Loucy (cell line): ENCODE results near the gene SPRR3.

Source experiments
- H2AFZ ChIP-seq: fragments of 200-600 bp; sonication (generic); 2 replicates; pipeline ENCODE4 v1.6.0; 2016; ENCODE audit warnings: antibody characterized with exemption, mild to moderate bottlenecking, low read length, moderate library complexity
- H3F3A ChIP-seq: fragments of 200-600 bp; 2 replicates; pipeline ENCODE4 v1.6.0; 2016; ENCODE audit warnings: antibody characterized with exemption, low read depth, mild to moderate bottlenecking
- H3K27me3 ChIP-seq: fragments of 200-600 bp; sonication (generic); 2 replicates; pipeline ENCODE4 v1.6.1; 2014; ENCODE audit warnings: low read length, mild to moderate bottlenecking; ENCODE audit not compliant: insufficient read depth, poor library complexity, severe bottlenecking
- H3K36me3 ChIP-seq: fragments of 200-600 bp; sonication (generic); 2 replicates; pipeline ENCODE4 v1.6.1; 2016; ENCODE audit warnings: low read length; ENCODE audit not compliant: insufficient read depth
- H3K4me1 ChIP-seq: fragments of 200-600 bp; sonication (generic); 2 replicates; pipeline ENCODE4 v1.5.1; 2014; ENCODE audit warnings: low read length, mild to moderate bottlenecking; ENCODE audit not compliant: insufficient read depth, poor library complexity, severe bottlenecking
- H3K4me2 ChIP-seq: fragments of 200-600 bp; sonication (generic); 2 replicates; pipeline ENCODE4 v1.6.0; 2014; ENCODE audit warnings: antibody characterized with exemption, low read length, low read depth, mild to moderate bottlenecking; ENCODE audit not compliant: poor library complexity, severe bottlenecking
- H3K4me3 ChIP-seq: fragments of 200-600 bp; sonication (generic); 2 replicates; pipeline ENCODE4 v1.5.1; 2014; ENCODE audit warnings: low read length, mild to moderate bottlenecking, mixed read lengths; ENCODE audit not compliant: poor library complexity, severe bottlenecking
- H3K79me2 ChIP-seq: fragments of 200-600 bp; sonication (generic); 2 replicates; pipeline ENCODE4 v1.6.1; 2014; ENCODE audit warnings: low read length; ENCODE audit not compliant: insufficient read depth
- H3K9ac ChIP-seq: fragments of 200-600 bp; sonication (generic); 2 replicates; pipeline ENCODE4 v1.6.0; 2014; ENCODE audit warnings: mild to moderate bottlenecking, low read depth, low read length, moderate library complexity; ENCODE audit not compliant: poor library complexity, severe bottlenecking
- H3K9me2 ChIP-seq: fragments of 200-600 bp; sonication (generic); replicated peaks from 2 replicates; pipeline ENCODE4 v1.6.1; 2016; ENCODE audit warnings: low read depth, low read length, mixed read lengths
- H3K9me3 ChIP-seq: fragments of 200-600 bp; sonication (generic); 2 replicates; pipeline ENCODE4 v1.6.1; 2014; ENCODE audit warnings: mild to moderate bottlenecking, antibody characterized with exemption, low read length, low read depth; ENCODE audit not compliant: insufficient read depth
- H4K20me1 ChIP-seq: fragments of 200-600 bp; sonication (generic); 2 replicates; pipeline ENCODE4 v1.6.0; 2014; ENCODE audit warnings: antibody characterized with exemption, low read length, mild to moderate bottlenecking; ENCODE audit not compliant: insufficient read depth, poor library complexity, severe bottlenecking
- CTCF ChIP-seq: fragments of 200-600 bp; sonication (generic); conservative IDR thresholded peaks from 2 replicates; pipeline ENCODE4 v1.5.1; 2014; ENCODE audit warnings: mild to moderate bottlenecking, antibody characterized with exemption, low read length
- EZH2phosphoT487 ChIP-seq: fragments of 200-600 bp; IDR thresholded peaks from 2 replicates; pipeline ENCODE4 v1.6.1; 2018; ENCODE audit warnings: antibody characterized with exemption, mild to moderate bottlenecking, moderate library complexity, borderline replicate concordance

The SPRR3 gene

GRCh38 chr1:153030895-153031294 is 29.3 kb downstream of the SPRR3 start, which contains the start of gene SPRR1B:
TSS of gene SPRR1B (plus strand) at chr1:153031203. CDS start at chr1:153032346, 1,143 bp downstream.
- H3K9me2 ChIP-seq = no peaks in the 10 kb centered on the region
- no peaks in the 10 kb centered on the region for H3F3A ChIP-seq
- H3K4me1 ChIP-seq = no peaks in the 10 kb centered on the region
- TF ChIP-seq CTCF = no peak
- no peak for TF ChIP-seq EZH2phosphoT487
- no peaks in the 10 kb centered on the region for H3K27me3 ChIP-seq
- no peaks in the 10 kb centered on the region for H3K9me3 ChIP-seq
- H3K4me3 ChIP-seq = no peak within 1 kb of the TSS
- no peak within 1 kb of the TSS for H2AFZ ChIP-seq
- H3K36me3 ChIP-seq = no peaks in the 10 kb centered on the region
- H3K4me2 ChIP-seq = no peak within 1 kb of the TSS
- H4K20me1 ChIP-seq = no peaks in the 10 kb centered on the region
- no peak within 1 kb of the TSS for H3K9ac ChIP-seq
- H3K79me2 ChIP-seq = no peaks in the 10 kb centered on the region

GRCh38 chr1:153032073-153032472 is 30.5 kb downstream of the SPRR3 start:
- no peaks in the 10 kb centered on the region for H3F3A ChIP-seq
- no peaks in the 10 kb centered on the region for H3K27me3 ChIP-seq
- no peak overlapping the region for H3K4me2 ChIP-seq
- TF ChIP-seq CTCF (no peak), EZH2phosphoT487 (no peak)
- no peaks in the 10 kb centered on the region for H3K9me3 ChIP-seq
- no peaks in the 10 kb centered on the region for H3K9me2 ChIP-seq
- H3K4me3 ChIP-seq = no peak overlapping the region
- no peak overlapping the region for H2AFZ ChIP-seq
- H3K36me3 ChIP-seq = no peaks in the 10 kb centered on the region
- no peaks in the 10 kb centered on the region for H3K79me2 ChIP-seq
- no peaks in the 10 kb centered on the region for H4K20me1 ChIP-seq
- no peak overlapping the region for H3K9ac ChIP-seq
- no peaks in the 10 kb centered on the region for H3K4me1 ChIP-seq

- H3K4me1 ChIP-seq = no peaks in the 10 kb centered on the region
- no peaks in the 10 kb centered on the region for H3K9me3 ChIP-seq
- H3K9ac ChIP-seq = no peak overlapping the region
- no peak for TF ChIP-seq EZH2phosphoT487
- peak; percentile 33; the same call in 1 of the 2 replicates for TF ChIP-seq CTCF
- no peak overlapping the region for H3K4me2 ChIP-seq
- H3F3A ChIP-seq = no peaks in the 10 kb centered on the region
- H3K36me3 ChIP-seq = no peaks in the 10 kb centered on the region
- no peak overlapping the region for H2AFZ ChIP-seq
- H3K79me2 ChIP-seq = no peaks in the 10 kb centered on the region
- H3K9me2 ChIP-seq = no peaks in the 10 kb centered on the region
- H4K20me1 ChIP-seq = no peaks in the 10 kb centered on the region
- no peak overlapping the region for H3K4me3 ChIP-seq
- no peaks in the 10 kb centered on the region for H3K27me3 ChIP-seq
These were observed 31.2 kb downstream of the SPRR3 start for GRCh38 chr1:153032677-153033308.
